GM21717 (cell line): Measurements from ENCODE around the gene SLAMF7.
A peak's percentile ranks its signal among the peaks of the same experiment; 100 is the strongest.

Experiments used
- ATAC-seq: cut with Tn5 transposase; IDR thresholded peaks from one replicate; pipeline ENCODE4 v1.9.1; 2021; ENCODE audit warnings: mild to moderate bottlenecking, moderate library complexity; ENCODE audit not compliant: unreplicated experiment

The SLAMF7 gene

DNA sequence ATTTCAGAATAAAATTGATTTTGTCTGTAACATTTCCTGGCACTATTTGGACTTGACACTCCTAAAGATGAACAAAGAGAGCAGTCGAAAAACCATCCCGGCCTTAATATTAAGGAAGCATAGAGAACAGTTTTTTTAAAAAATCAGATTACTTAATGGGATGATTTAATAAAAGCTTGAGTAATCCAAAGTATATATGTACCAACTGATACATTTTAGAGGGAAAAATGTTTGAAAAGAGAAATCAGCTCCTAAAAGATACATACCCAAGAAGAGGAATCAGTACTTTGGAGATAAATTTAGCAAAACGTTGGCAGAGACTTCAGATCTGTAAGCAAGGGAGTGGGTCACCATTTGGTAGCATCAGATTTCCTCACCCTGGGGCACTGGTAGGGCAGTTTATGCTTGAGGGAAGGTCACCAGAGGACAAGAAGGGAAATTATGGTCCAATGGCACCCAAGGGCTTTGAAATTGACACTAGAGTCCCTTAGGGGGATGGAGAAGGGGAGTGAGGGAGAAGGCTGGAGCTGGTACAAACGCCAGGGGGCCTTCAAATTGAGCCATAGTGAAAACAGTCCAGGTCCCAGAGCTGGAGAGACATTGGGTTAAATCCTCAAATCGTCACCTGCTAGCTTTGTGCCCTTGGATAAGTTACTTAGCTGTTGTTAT, 5.9 kb downstream of the SLAMF7 start:
- ATAC-seq, result no peak

DNA sequence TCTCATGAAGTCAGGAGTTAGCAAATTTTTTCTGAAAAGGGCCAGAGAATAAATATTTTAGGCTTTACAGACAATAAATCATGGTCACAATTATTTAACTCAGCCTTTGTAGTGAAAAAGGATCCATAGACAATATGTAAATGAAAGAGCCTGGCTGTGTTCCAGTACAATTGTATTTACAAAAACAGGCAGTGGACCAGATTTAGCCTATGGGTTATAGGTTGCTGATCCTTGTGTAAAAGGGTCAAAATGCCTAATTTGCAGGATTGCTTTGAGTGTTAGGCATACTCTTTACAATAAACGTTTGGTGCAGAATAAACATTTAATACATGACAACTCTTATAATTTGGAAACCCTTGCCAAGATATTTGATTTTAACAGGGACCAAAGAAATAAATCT, 6.5 kb downstream of the SLAMF7 start:
- no peak for ATAC-seq

DNA sequence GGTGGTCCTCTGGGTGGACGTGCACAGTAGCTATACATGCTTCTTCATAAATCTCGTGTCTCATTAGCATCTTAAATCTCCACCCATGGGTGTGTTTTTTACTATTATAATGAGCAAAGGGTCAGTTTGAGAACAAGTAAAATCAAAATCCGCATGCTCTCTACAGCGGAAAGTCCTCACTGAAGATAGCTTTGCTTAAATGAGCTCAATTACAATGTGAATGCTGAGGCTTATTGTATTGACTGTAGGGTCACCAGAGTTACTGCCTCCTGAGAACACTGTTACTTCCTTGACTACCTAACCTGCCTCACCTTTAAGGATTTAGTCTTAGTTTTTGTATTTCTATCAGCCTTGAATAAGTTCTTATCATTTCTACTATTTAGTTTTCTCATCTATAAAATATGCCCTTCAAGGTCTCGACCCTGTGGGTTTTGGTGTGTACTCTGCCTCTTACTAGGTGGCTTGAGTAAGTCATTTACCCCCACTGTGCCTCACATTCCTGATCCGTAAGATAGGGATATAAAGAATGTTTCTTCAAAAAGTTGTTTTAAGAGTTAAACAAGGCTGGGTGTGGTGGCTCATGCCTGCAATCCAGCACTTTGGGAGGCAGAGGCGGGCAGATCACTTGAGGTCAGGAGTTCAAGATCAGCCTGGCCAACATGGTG, 7.9 kb downstream of the SLAMF7 start:
- ATAC-seq, result no peak

DNA sequence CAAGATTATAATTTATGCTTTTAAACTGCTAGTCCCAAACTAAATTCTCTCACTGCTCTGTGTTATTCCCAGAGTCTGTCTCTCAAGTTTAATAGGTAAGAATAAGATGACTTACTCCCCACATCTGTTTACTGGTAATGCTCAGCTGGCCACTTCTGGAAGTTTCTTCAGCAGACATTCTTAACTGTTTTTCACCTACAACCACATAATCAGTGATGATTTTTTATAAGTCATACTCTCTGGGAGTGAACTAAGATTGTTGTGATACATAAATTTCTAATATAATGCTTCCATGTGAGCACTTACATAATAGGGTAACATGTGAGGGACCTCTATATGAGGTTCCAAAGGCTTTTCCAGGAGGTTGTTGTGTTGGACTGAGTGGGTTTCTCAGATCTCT, 8.7 kb downstream of the SLAMF7 start:
- ATAC-seq, result no peak

DNA sequence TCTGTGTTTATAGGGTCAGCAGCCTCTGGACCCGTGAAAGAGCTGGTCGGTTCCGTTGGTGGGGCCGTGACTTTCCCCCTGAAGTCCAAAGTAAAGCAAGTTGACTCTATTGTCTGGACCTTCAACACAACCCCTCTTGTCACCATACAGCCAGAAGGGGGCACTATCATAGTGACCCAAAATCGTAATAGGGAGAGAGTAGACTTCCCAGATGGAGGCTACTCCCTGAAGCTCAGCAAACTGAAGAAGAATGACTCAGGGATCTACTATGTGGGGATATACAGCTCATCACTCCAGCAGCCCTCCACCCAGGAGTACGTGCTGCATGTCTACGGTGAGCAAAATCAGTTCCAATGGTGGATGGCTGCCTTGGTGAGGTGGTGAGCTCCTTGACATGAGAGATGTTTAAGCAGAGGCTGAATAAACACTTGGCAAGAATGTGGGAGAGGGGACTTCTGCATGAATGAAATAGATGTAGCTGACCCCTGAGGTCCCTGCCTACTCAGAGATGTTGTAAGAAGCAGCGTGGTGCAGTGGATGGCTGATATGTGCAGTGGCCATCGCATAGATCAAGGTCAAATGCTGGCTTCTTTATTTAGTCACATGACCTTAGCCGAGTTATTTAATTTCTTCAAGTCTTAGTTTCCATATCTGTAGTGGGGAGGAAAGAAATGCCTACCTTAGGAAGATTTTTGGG, 9.3 kb downstream of the SLAMF7 start:
- ATAC-seq, result no peak

DNA sequence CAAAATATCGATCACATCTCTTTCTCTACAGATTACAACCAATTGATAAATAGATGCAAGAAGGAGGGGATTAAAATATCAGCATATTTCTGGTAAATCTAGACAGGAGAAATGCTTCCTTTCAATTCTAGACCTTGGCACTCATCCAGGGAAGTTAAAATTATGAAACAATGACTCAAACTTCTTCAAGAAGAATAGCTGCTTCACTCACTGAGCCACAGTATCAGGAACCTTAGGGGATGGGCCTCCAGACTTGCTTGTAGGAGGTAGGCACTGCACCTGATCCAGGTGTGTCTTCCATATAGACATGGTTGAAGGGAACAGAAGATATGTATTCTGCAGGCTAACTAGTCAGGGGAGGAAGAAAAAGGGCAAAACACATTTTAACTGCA, 9.8 kb downstream of the SLAMF7 start:
- ATAC-seq, result no peak

DNA sequence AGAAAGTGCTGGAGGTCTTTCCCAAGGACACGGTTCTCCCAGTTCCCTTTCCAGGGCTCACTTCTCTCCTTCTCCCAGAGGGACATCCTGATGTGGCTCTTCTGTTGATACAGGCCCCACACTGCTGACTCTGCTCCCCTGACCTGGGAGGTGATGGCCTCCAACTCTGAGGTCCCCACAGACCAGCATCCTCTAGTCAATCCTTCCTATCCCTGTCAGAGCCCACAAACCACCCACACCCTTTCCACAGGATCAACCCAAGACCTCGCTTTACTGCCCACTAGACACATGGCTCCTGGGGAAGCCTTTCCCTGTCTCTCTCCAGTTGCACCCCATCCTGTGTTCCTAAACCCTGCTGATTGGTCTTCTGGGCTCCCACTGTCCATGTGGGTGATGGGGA, 11.6 kb downstream of the SLAMF7 start:
- ATAC-seq, result no peak

DNA sequence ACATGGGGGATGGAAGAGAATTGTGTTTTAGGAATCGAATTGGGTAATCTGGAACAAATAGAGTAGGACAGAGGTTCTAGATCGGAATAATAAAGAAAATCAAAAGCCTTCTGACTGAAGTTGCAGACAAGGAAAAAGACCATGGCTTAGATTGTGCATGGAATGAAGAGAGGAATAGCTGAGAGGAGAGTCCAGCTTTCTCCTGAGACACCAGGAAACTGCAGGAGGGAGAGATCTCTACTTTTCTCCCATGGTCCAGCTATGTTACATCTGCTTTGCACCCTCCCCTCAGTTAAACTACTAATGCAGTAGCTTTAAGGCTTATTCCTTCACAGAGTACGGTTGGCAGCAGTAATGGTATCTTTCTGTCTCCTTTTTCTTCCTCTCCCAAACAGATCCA, 13.4 kb downstream of the SLAMF7 start:
- ATAC-seq, result no peak

DNA sequence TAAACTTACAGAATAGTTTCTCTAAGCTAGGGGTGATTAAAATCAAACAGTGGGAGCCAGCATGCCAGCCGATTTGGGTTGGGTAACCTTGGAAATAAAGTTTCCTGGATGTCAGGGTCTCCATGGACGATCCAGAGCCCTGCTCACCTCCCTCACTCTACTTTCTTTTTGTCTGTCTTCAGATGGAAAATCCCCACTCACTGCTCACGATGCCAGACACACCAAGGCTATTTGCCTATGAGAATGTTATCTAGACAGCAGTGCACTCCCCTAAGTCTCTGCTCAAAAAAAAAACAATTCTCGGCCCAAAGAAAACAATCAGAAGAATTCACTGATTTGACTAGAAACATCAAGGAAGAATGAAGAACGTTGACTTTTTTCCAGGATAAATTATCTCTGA, 13.9 kb downstream of the SLAMF7 start:
- ATAC-seq, result no peak

DNA sequence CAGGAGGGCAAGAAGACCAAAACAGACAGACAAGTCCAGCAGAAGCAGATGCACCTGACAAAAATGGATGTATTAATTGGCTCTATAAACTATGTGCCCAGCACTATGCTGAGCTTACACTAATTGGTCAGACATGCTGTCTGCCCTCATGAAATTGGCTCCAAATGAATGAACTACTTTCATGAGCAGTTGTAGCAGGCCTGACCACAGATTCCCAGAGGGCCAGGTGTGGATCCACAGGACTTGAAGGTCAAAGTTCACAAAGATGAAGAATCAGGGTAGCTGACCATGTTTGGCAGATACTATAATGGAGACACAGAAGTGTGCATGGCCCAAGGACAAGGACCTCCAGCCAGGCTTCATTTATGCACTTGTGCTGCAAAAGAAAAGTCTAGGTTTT, 14.5 kb downstream of the SLAMF7 start:
- no peak for ATAC-seq

DNA sequence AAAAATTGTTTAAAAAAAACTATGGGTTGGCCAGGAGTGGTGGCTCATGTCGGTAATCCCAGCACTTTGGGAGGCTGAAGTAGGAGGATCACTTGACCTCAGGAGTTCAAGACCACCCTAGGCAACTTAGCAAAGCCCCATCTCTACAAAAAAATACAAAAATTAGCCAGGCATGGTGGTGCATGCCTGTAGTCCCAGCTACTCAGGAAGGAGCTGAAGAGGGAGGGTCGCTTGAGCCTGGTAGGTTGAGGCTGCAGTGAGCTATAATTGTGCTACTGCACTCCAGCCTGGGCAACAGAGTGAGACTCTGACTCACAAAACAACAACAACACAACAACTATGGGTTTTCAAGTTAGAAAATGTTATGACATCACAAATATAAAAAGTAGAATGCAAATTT, 16.4 kb downstream of the SLAMF7 start:
- ATAC-seq, result no peak

DNA sequence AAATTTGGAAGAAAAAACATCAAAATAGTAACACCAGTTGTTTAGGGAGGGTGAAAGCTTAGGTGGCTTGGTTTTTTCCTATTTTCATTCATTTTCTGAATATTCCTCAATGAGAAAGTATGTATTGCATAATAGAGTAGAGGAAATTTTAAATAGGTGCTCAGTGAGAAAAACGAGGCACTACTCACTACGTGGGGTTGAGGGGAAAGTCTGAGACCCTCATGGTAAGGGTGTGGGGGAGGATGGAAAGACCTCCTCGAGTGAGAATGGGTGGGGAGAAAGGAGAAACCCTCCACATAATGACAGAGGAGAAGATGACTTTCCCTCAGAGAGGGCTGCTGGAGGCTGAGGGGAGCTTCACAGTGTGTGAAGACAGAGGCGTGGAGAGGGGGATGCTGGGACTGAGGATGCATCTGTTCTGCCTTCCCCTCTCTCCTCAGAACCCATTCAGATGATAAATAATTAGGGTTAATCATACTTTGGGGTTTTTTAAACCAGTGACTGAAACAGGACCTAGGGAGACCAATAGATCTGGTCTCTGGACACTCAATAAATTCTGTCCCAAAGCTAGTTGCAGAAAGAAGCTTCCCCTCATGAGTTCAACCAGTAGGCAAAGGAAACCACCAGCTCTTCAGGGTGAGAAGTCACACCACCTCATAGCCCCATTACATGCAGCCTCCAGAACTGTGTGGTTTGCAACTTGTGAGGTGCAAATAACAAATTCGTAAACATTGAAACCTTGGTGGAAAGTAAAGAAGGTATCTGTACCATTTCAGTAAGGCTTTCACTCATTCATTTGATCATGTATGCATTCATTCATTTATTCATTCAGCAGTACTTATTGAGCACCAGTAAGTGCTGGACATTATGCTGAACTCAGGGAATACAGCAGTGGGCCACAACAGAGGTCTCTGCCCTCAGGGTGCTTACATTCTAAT, 17.1 kb downstream of the SLAMF7 start:
- ATAC-seq, result no peak

DNA sequence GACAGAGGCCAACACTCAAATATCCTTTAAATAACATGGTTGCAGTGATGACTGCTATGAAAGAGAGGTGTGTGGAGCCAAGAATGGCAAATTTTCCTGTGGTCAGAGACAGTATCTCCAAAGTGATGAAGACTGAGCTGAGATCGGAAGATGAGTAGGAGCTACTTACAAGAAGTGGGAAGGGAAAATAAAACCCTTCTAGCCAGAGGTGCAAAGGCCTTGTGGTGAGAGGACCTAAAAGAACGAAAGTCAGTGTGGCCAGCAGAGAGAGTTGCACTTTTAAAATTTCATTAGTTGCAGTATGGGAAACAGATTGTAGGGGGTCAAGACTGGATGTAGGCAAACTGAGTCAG, 17.8 kb downstream of the SLAMF7 start:
- no peak for ATAC-seq

DNA sequence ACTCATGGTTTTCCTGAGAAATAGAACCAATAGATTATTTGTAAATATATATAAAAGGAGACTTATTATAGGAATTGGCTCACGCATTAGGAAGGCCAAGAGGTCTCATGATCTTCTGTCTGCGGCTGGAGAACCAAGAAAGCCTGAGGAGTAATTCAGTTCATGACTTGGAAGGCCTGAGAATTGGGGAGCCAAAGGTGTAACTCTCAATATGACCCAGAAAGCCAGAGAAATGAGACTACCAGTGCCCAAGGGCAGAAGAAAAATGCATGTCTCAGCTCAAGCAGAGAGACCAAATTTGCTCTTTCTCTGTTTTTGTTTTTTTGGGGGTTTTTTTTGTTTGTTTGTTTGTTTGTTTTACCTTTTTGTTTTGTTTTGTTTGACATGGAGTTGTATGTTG, 19.5 kb downstream of the SLAMF7 start:
- ATAC-seq, result no peak

DNA sequence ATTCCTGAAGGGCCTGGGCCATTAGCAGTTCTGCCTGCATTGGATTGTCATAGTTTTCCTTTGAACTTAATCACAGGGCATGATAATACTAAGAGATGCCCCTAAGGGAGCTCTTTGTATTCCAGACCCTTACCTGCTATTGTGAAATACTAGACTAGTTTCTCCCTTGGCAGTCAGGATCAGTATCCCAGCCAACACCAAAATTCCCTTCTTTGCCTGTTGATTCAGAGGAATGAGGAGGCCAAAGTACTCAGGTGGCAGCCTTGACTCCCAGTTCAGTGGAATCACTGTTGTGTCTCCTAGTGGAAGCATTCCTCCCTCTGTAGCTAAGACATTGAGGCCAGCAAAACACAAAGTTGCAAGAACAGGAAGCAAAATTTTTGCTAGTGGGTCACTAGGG, 20.7 kb downstream of the SLAMF7 start:
- ATAC-seq, result no peak

DNA sequence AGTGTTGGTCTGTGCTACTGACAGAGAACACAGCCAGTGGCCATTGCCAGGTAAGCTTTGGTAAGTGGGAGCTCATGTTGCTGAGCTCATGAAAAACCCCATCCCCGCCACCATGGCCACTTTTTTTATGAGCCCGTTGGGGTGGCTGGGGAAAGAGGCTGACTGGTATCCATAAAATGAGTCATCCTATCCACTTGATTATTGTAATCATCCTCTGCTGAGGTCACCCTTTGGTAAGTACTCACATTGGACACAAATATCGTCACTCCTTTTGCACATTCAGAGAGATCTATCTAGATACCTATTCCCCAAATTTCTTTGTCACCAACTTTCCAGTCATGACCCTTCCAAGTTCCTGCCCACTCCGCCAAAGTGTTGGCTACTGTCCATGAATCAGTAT, 22.0 kb downstream of the SLAMF7 start:
- no peak for ATAC-seq

DNA sequence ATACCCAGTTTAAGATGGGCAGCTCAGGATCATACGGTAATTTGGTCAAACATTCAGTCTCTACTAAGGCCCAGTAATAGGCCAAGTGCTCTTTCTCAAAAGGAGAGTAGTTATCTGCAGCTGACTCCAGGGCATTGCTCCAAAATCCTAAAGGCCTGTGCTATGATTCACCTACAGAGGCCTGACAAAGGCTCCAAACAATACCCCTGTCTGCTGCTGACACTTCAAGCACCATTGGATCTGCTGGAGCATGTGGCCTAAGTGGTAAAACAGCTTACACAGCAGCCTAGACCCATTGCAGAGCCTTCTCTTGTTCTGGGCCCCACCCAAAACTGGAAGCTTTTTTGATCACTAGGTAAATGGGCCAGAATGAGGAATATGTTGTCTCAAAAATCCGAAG, 22.8 kb downstream of the SLAMF7 start:
- ATAC-seq, result no peak

DNA sequence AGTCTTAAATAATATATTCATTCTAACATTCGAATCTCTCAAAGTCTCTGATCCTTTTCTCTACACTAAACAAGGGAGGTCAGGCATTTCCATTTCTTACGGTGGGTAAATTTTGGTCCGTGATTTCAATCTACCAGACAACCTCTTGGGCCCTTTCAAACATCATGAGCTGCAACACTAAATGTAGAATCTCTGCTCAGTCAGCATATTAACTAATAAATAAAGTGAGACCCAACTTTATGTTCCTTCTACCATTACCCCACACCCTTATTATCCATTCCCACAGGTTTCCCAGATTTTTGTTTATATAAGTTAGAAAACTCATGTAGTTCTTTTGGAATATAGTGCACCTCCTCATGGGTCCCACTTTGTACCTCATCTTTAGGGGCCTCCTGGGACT, 24.9 kb downstream of the SLAMF7 start:
- no peak for ATAC-seq

DNA sequence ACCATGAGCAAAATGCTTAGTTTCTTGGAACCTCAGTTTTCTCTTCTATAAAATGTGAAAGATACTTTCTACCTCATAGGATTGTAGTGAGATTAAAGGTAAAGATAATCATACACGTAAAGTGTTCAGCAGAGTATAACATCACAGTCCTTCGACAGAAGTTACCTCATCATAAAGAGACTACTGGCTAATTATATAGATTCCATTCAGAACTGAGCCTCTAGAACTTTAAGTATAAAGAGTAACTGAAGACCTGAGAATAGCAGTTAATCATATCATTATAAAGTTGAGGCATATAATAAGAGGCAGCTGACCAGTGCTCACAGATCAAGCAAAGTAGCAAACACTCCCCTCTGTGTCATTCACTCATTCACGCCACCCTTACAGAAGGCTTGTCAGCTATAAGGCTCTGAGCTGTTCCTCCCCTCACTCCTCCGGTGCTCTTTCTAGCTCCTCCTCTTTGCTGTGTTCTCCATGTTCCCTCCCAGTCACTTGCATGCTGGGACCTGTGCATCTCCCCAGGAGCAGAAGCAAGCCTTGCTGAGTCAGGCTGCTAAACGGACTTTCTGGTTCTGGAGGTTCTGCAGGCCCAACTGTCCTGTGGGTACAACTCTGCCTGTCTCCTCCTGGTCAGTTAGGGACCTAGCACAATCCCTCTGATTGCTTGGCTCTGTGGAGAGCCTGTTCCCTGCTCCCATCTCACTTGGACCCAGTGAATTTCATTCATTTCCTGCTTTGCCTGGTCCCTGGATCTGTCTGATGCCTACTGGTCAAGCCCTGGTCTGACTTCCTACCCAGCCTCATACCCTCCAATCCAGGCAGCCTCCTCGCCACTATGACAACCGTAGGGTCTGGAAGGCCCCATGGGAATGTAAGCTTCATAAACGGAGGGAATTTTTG, 28.6 kb downstream of the SLAMF7 start:
- ATAC-seq, result peak; percentile 36

DNA sequence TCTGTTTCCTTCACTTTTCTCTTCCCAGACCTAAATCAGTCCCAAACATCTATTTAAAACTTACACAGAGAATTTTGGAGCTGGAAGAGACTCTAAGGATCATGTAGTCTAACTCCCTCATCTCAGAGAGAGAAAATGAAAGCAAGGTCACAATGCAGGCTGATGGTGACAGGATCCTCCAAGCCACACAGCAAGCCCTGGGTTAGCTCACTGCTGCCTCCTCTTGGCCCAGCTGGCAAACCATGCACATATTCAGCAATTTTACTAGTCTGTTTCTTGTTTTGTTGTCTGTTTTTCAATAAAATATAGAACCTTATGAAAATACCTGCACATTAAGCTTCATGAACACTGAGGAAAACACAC, 29.2 kb downstream of the SLAMF7 start:
- ATAC-seq, result peak; percentile 72
